HepG2 (cell line): ENCODE results near the gene CNN3. TPM values are rescaled to one million over a fixed set of nuclear protein-coding genes. Genes with fewer than 3 reads are reported as not detected.

ENCODE experiments used
- ATAC-seq: fragments of 200-7000 bp; cut with Tn5 transposase; 3 replicates; pipeline ENCODE4 v1.9.1; 2020; ENCODE audit warnings: mild to moderate bottlenecking, moderate library complexity
- BruUV-seq: library from RNA; stranded (reverse); fragments of 400-500 nt; replicated peaks from 2 replicates; lab custom pipeline; 2021; lab: Mats Ljungman, UMichigan
- CTCF ChIA-PET: fragments of 300-600 bp; formaldehyde crosslinking; extraction: SDS; loops from one replicate; lab custom pipeline; 2021; ENCODE audit warnings: low total read pairs, inconsistent platforms, low intra/inter-chr PET ratio; lab: Yijun Ruan, JAX
- POLR2A ChIA-PET: fragments of 350-600 bp; sonication (Branson Sonifier 250); formaldehyde crosslinking; loops from one replicate; lab custom pipeline; 2020; ENCODE audit warnings: antibody characterized with exemption, inconsistent platforms; lab: Yijun Ruan, JAX
- DNase-seq: peaks from one replicate; pipeline ENCODE4 v3.0.0-alpha.2; 2015; ENCODE audit warnings: low spot score
- FAIRE-seq: peaks from 3 replicates; lab custom pipeline; 2011; peaks lifted over from hg19 to GRCh38; lab: Jason Lieb, UNC
- H2AFZ ChIP-seq: one replicate; pipeline ENCODE4 v1.6.1; 2011; ENCODE audit warnings: low read length, inconsistent platforms
- H3K27ac ChIP-seq: fragments of 300-600 bp; 3 replicates; pipeline ENCODE4 v1.8.0; 2011; ENCODE audit warnings: mixed run types, mild to moderate bottlenecking, mixed read lengths, low read length, inconsistent platforms; ENCODE audit not compliant: insufficient read depth; ENCODE audit errors: extremely low read length
- H3K27me3 ChIP-seq, 2 experiments: fragments of 200-600 bp in 1 of 2; 2 replicates in 1 of 2; 3 replicates in 1 of 2; pipeline versions ENCODE4 v1.6.0 to v1.8.0; 2011; ENCODE audit warnings: low read length in 2 of 2, mild to moderate bottlenecking in 2 of 2, moderate library complexity in 2 of 2, inconsistent platforms in 1 of 2; ENCODE audit not compliant: insufficient read depth in 2 of 2, control insufficient read depth in 1 of 2
- H3K36me3 ChIP-seq, 2 experiments: fragments of 200-600 bp in 1 of 2; replicated peaks in 1 of 2; 2 replicates in 1 of 2; 3 replicates in 1 of 2; pipeline versions ENCODE4 v1.5.1 to v1.8.0; 2011; ENCODE audit warnings: low read length in 2 of 2, inconsistent platforms in 1 of 2; ENCODE audit not compliant: insufficient read depth in 2 of 2, control insufficient read depth in 1 of 2
- H3K4me1 ChIP-seq: 2 replicates; pipeline ENCODE4 v1.5.1; 2012; ENCODE audit warnings: low read length, inconsistent platforms; ENCODE audit not compliant: insufficient read depth
- H3K4me2 ChIP-seq: 2 replicates; pipeline ENCODE4 v1.6.0; 2011; ENCODE audit warnings: low read depth, low read length, inconsistent platforms
- H3K4me3 ChIP-seq, 3 experiments: fragments of 200-600 bp in 1 of 3; sonication (generic), shearing (Covaris generic) in 1 of 3; replicated peaks in 1 of 3; 2 replicates each; pipeline ENCODE4 v1.5.1; 2011 to 2016; ENCODE audit warnings: low read length in 3 of 3, inconsistent platforms in 2 of 3, low read depth in 2 of 3, mild to moderate bottlenecking in 2 of 3, control low read depth in 1 of 3, mixed read lengths in 1 of 3; ENCODE audit not compliant: insufficient read depth in 1 of 3
- H3K79me2 ChIP-seq: one replicate; pipeline ENCODE4 v1.6.1; 2011; ENCODE audit warnings: low read length, inconsistent platforms; ENCODE audit not compliant: insufficient read depth
- H3K9ac ChIP-seq: 2 replicates; pipeline ENCODE4 v1.6.0; 2011; ENCODE audit warnings: mild to moderate bottlenecking, low read depth, low read length, inconsistent platforms; ENCODE audit not compliant: insufficient read depth
- H3K9me3 ChIP-seq: 2 replicates; pipeline ENCODE4 v1.5.1; 2012; ENCODE audit warnings: mild to moderate bottlenecking, low read length
- H4K20me1 ChIP-seq: 2 replicates; pipeline ENCODE4 v1.6.0; 2011; ENCODE audit warnings: inconsistent platforms, mild to moderate bottlenecking, low read length, moderate library complexity; ENCODE audit not compliant: insufficient read depth
- ARNTL ChIP-seq: sonication (generic); formaldehyde crosslinking; IDR thresholded peaks from 2 replicates; pipeline ENCODE4 v1.4.0; 2020; ENCODE audit warnings: mild to moderate bottlenecking, missing genetic modification reagents
- GRHL1 ChIP-seq: sonication (generic); formaldehyde crosslinking; conservative IDR thresholded peaks from 2 replicates; pipeline ENCODE4 v1.8.0; 2022; ENCODE audit warnings: missing genetic modification reagents
- PRDM15 ChIP-seq: sonication (generic); formaldehyde crosslinking; IDR thresholded peaks from 2 replicates; pipeline ENCODE4 v1.4.0; 2020; ENCODE audit warnings: missing genetic modification reagents
- ZBTB34 ChIP-seq: sonication (generic); formaldehyde crosslinking; IDR thresholded peaks from 2 replicates; pipeline ENCODE4 v1.8.0; 2022; ENCODE audit warnings: mild to moderate bottlenecking, missing genetic modification reagents
- ZNF264 ChIP-seq: sonication (generic); formaldehyde crosslinking; IDR thresholded peaks from 2 replicates; pipeline ENCODE4 v1.4.0; 2020; ENCODE audit warnings: missing genetic modification reagents
- ZNF275 ChIP-seq: sonication (generic); formaldehyde crosslinking; IDR thresholded peaks from 2 replicates; pipeline ENCODE4 v1.8.0; 2022; ENCODE audit warnings: missing genetic modification reagents, mild to moderate bottlenecking, inconsistent platforms, borderline replicate concordance
- ZNF607 ChIP-seq: sonication (generic); formaldehyde crosslinking; IDR thresholded peaks from 2 replicates; pipeline ENCODE4 v1.5.1; 2020; ENCODE audit warnings: missing genetic modification reagents, mild to moderate bottlenecking, borderline replicate concordance
- ZNF609 ChIP-seq: sonication (generic); formaldehyde crosslinking; IDR thresholded peaks from 2 replicates; pipeline ENCODE4 v1.4.0; 2020; ENCODE audit warnings: mild to moderate bottlenecking, missing genetic modification reagents, borderline replicate concordance
- ZSCAN22 ChIP-seq: sonication (generic); formaldehyde crosslinking; IDR thresholded peaks from 2 replicates; pipeline ENCODE4 v1.4.0; 2020; ENCODE audit warnings: mild to moderate bottlenecking, missing genetic modification reagents
- WGBS: methylation state at CpG from one replicate; pipeline ENCODE4 v1.1.6; 2017; ENCODE audit warnings: low lambda C conversion rate; 5-methylcytosine and 5-hydroxymethylcytosine counted together
- in situ Hi-C: cut with HindIII; loops from 2 replicates; pipeline ENCODE4 v1.10.0; 2017; ENCODE audit warnings: low pct_unique_long_range_greater_than_20kb; ENCODE audit not compliant: extremely low pct_ligation_motif_present
- intact Hi-C: fragments of 100-400 bp; cut with micrococcal nuclease; formaldehyde crosslinking; loops from one replicate; pipeline ENCODE4 v1.10.0; 2022; ENCODE audit not compliant: unreplicated experiment
- polyA plus RNA-seq, 8 experiments: library from polyadenylated mRNA; depleted of rRNA in 3 of 8; stranded (reverse) in 7 of 8; unstranded in 1 of 8; fragments of >200 nt; fragmentation: Illumina TruSeq in 4 of 8; extraction: Trizol in 4 of 8; gene quantifications; 2 replicates each; pipeline versions ENCODE4 v1.2.1 to v1.2.3, GENCODE V29; 2011 to 2016; ENCODE audit warnings: low read depth in 4 of 8, missing spikeins in 1 of 8, mixed read lengths in 1 of 8; ENCODE audit not compliant: insufficient read depth in 1 of 8
- total RNA-seq, 5 experiments: library from RNA; depleted of rRNA; stranded (reverse); fragments of >200 nt; fragmentation: Illumina TruSeq; extraction: Trizol; gene quantifications; 2 replicates each; pipeline ENCODE4 v1.2.3, GENCODE V29; 2016; ENCODE audit warnings: low read depth in 1 of 5

Gene CNN3
- total and polyA plus RNA-seq, 2 of the 13 experiments (the other 11 are each of a cell fraction or from before 2014, with no cell fraction given), result 113 to 223 TPM

GRCh38 chr1:94931254-94931841 lies 4.4 kb upstream of the CNN3 start:
- intact Hi-C loops, result no loop called here
- ChIA-PET POLR2A (no interaction called here), CTCF (no interaction called here)
- in situ Hi-C loops, result no loop called here
- Histone ChIP-seq H3K79me2 (peaks cover 43% of the 10 kb centered on the region), H3K4me1 (peaks cover 33% of the 10 kb centered on the region), H3K4me3 (no peak overlapping the region), H3K9ac (no peak overlapping the region), H3K4me2 (no peak overlapping the region), H3K9me3 (no peaks in the 10 kb centered on the region), H3K27me3 (no peaks in the 10 kb centered on the region; a peak in 1 of 5 replicates), H3K27ac (no peak overlapping the region), H3K36me3 (peaks cover 0 to 6% of the 10 kb centered on the region in 2 experiments; a peak in 1 of 5 replicates), H2AFZ (no peak overlapping the region), H4K20me1 (no peaks in the 10 kb centered on the region)
- ATAC-seq (no peak), DNase-seq (no peak), FAIRE-seq (no peak)
- BruUV-seq, result no TSS peak
- WGBS, result 93% methylated on average over 7 of the region's 7 CpGs
- no peak for TF ChIP-seq ZBTB34
- TF ChIP-seq ZNF607, result no peak
- no peak for TF ChIP-seq PRDM15 (CRISPR knock-in tag)
- TF ChIP-seq GRHL1 (CRISPR knock-in tag), result no peak
- no peak for TF ChIP-seq ZSCAN22 (CRISPR knock-in tag)
- no peak for TF ChIP-seq ZNF275 (CRISPR knock-in tag)
- TF ChIP-seq ARNTL (CRISPR knock-in tag), result no peak
- TF ChIP-seq ZNF264, result no peak
- no peak for TF ChIP-seq ZNF609
